Measurements from ENCODE around the gene TUBGCP6.

- no peak for TF ChIP-seq MXI1 (conservative IDR thresholded peaks at IDR 0.05; ENCODE audit: poor library complexity, severe bottlenecking)
- TF ChIP-seq CTCF (IDR thresholded peaks at IDR 0.05; ENCODE audit: poor library complexity, severe bottlenecking), result no peak
- TF ChIP-seq POLR2AphosphoS5 (IDR thresholded peaks at IDR 0.05), result no peak
- TF ChIP-seq REST (IDR thresholded peaks at IDR 0.05; ENCODE audit: borderline replicate concordance), result no peak
- TF ChIP-seq EZH2 (IDR thresholded peaks at IDR 0.05; ENCODE audit: borderline replicate concordance, insufficient read depth, low read length, poor library complexity, severe bottlenecking), result no peak
- TF ChIP-seq RAD21 (conservative IDR thresholded peaks at IDR 0.05), result no peak
- TF ChIP-seq EP300 (conservative IDR thresholded peaks at IDR 0.05; ENCODE audit: poor library complexity, severe bottlenecking), result no peak
- TF ChIP-seq TAF1 (IDR thresholded peaks at IDR 0.05; ENCODE audit: low read depth), result no peak
These were observed 2.3 kb downstream of the TUBGCP6 start for GRCh38 chr22:50242406-50242949.

Data from neural cell (in vitro differentiated cells).